OCI-LY3 (cell line): ENCODE results near the gene ZNF699.

Source experiments
- CTCF ChIP-seq: fragments of 200-600, 300-600 bp; sonication (generic); IDR thresholded peaks from 2 replicates; pipeline ENCODE4 v1.5.1; 2014; ENCODE audit warnings: antibody characterized with exemption, low read length, low read depth
- EZH2phosphoT487 ChIP-seq: fragments of 200-600 bp; shearing (Covaris generic); IDR thresholded peaks from 2 replicates; pipeline ENCODE4 v1.6.1; 2018; ENCODE audit warnings: antibody characterized with exemption, mixed run types, low read depth

GRCh38 chr19:9348253-9348652 lies 38.6 kb upstream of the ZNF699 start:
- TF ChIP-seq CTCF: no peak
- no peak for TF ChIP-seq EZH2phosphoT487
